ENCODE measurements around the gene SERPINA10. TPM values are rescaled to one million over a fixed set of nuclear protein-coding genes. Genes with fewer than 3 reads are reported as not detected.
A peak's percentile ranks its signal among the peaks of the same experiment; 100 is the strongest.

Gene SERPINA10
- total and polyA plus RNA-seq, 2 of the 13 experiments (the other 11 are each of a cell fraction or from before 2014, with no cell fraction given), result 20.1 to 20.2 TPM

DNA sequence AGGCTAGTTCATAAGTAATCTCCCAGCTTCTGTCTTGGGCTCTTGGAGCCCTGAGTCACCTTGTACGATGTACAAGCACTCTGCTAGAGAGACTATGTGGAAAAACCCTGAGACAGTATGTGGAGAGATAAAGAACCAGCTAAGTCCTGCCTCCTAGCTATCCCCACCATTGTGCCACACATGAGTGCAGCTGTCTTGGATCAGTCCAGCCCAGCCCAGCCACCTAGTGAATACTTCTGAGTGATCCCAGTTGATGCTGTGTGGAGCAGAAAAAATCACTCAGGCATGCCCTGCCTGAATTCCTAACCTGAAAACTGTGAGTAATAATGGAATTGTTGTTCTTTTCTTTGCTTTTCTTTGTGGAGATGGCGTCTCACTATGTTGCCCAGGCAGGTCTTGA, 35.1 kb upstream of the SERPINA10 start (continued):
- TF ChIP-seq ZNF317 (CRISPR knock-in tag; IDR thresholded peaks at IDR 0.05) (no peak), SMC3 (IDR thresholded peaks at IDR 0.05; ENCODE audit: low read length) (no peak), HCFC1 (IDR thresholded peaks at IDR 0.05; ENCODE audit: low read depth, low read length) (no peak), ATM (IDR thresholded peaks at IDR 0.05; ENCODE audit: borderline replicate concordance) (no peak), RAD51 (IDR thresholded peaks at IDR 0.05; ENCODE audit: borderline replicate concordance) (no peak)
- TF ChIP-seq, protein P1, sequence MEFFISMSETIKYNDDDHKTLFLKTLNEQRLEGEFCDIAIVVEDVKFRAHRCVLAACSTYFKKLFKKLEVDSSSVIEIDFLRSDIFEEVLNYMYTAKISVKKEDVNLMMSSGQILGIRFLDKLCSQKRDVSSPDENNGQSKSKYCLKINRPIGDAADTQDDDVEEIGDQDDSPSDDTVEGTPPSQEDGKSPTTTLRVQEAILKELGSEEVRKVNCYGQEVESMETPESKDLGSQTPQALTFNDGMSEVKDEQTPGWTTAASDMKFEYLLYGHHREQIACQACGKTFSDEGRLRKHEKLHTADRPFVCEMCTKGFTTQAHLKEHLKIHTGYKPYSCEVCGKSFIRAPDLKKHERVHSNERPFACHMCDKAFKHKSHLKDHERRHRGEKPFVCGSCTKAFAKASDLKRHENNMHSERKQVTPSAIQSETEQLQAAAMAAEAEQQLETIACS (CRISPR knock-in tag; IDR thresholded peaks at IDR 0.05), result no peak

DNA sequence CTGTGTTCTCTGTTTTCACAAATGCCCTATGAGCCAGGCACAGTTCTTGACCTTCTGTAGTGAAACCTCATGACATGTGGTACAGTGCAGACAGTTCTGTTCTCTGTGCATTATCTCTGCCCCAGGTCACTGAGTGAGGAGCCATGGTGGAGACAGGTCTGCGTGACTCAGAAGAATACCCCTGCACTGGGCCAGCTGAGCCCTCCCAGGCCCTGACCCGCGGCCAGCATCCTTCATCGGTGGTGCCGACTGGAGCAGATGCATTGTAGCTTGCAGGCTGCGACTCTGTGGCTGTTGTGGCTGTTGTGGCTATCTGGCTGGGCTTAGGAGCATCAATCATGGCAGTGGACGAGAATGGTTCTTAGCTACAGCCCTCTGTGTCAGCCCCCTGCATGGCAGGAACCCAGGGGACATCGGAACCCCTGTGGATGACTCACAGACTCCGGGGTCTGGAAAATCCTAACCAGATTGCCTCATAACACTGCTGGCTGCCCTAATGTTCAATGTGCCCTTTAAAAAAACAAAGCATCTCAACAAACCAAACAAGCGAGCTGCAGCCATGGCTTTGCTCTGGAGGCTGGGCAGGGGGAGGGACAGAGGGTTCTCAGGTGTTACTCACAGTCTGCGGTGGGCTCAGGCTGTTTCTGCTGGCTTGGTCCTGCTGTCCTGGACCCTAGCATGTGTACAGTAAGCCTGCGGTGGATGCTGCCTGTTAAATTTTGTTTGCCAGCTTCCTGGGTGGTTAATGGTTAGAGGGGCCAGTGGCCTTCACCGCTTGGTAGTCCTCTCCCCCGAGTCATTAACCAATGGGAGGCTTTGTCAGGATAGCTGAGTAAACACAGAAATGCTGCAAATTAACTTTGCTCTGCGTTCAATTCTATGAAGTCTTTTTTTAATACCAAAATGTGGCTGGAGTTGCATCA, 29.8 kb upstream of the SERPINA10 start, which contains the start of gene SERPINA6:
SERPINA6 (minus strand) TSS at position 689 of the 923 bp plus-strand sequence. CDS start 8,688 bp downstream, outside the sequence.
- ChIA-PET CTCF (ENCODE audit: low intra/inter-chr PET ratio, low total read pairs) (no interaction called here), POLR2A (interaction anchor here (0.8 to 4.8 kb wide), 17 partner anchors 9 to 257 kb away, joined by 3 to 23 read pairs (median 6); partner anchors contain the start of genes SERPINA1 and SERPINA10)
- no peaks in the 10 kb centered on the region for H3K36me3 ChIP-seq (replicated peaks in 1 of 2; ENCODE audit: control insufficient read depth in 1 of 2, insufficient read depth in 2 of 2, low read length in 2 of 2)
- H3K4me3 ChIP-seq (replicated peaks in 1 of 3; ENCODE audit: insufficient read depth in 1 of 3, low read depth in 2 of 3, low read length in 3 of 3), result peak within 1 kb of the TSS; percentile 61 to 87 (median 67)
- peak within 1 kb of the TSS; percentile 70 for H3K9ac ChIP-seq (ENCODE audit: insufficient read depth, low read depth, low read length)
- H3K27ac ChIP-seq (ENCODE audit: extremely low read length, insufficient read depth, low read length), result peak within 1 kb of the TSS; percentile 87
- H3K27me3 ChIP-seq (ENCODE audit: control insufficient read depth in 1 of 2, insufficient read depth in 2 of 2, low read length in 2 of 2), result no peaks in the 10 kb centered on the region
- 0% methylated on average over 8 of the region's 15 CpGs for WGBS (ENCODE audit: low lambda C conversion rate)
- H4K20me1 ChIP-seq (ENCODE audit: insufficient read depth, low read length), result no peaks in the 10 kb centered on the region
- H3K79me2 ChIP-seq (ENCODE audit: insufficient read depth, low read length), result peaks cover 49% of the 10 kb centered on the region
- TSS peak; percentile 65 for BruUV-seq (replicated peaks)
- peak; percentile 88 for FAIRE-seq
- H2AFZ ChIP-seq (ENCODE audit: low read length), result peak within 1 kb of the TSS; percentile 42
- H3K4me2 ChIP-seq (ENCODE audit: low read depth, low read length), result peak within 1 kb of the TSS; percentile 83
- in situ Hi-C loops (cut with HindIII; ENCODE audit: extremely low pct_ligation_motif_present, low pct_unique_long_range_greater_than_20kb), result no loop called here
- H3K9me3 ChIP-seq (ENCODE audit: low read length), result no peaks in the 10 kb centered on the region
- intact Hi-C loops (cut with micrococcal nuclease; ENCODE audit: unreplicated experiment), result loop anchor here (2.0 to 5.0 kb wide), 3 partner anchors 18 to 90 kb away; no protein-coding TSS in a partner anchor
- peak; percentile 92 for ATAC-seq
- peaks cover 72% of the 10 kb centered on the region for H3K4me1 ChIP-seq (ENCODE audit: insufficient read depth, low read length)
- peak; percentile 95 for DNase-seq (ENCODE audit: low spot score)
- no peak for TF ChIP-seq ZSCAN29 (CRISPR knock-in tag; conservative IDR thresholded peaks at IDR 0.05)
- 0 out of 2 replicates have a peak, but pooled peaks have one; percentile 44 for TF ChIP-seq ZNF709 (CRISPR knock-in tag; IDR thresholded peaks at IDR 0.05)
- no peak for TF ChIP-seq NPAS2 (CRISPR knock-in tag; IDR thresholded peaks at IDR 0.05; ENCODE audit: borderline replicate concordance)
- TF ChIP-seq, protein P2, sequence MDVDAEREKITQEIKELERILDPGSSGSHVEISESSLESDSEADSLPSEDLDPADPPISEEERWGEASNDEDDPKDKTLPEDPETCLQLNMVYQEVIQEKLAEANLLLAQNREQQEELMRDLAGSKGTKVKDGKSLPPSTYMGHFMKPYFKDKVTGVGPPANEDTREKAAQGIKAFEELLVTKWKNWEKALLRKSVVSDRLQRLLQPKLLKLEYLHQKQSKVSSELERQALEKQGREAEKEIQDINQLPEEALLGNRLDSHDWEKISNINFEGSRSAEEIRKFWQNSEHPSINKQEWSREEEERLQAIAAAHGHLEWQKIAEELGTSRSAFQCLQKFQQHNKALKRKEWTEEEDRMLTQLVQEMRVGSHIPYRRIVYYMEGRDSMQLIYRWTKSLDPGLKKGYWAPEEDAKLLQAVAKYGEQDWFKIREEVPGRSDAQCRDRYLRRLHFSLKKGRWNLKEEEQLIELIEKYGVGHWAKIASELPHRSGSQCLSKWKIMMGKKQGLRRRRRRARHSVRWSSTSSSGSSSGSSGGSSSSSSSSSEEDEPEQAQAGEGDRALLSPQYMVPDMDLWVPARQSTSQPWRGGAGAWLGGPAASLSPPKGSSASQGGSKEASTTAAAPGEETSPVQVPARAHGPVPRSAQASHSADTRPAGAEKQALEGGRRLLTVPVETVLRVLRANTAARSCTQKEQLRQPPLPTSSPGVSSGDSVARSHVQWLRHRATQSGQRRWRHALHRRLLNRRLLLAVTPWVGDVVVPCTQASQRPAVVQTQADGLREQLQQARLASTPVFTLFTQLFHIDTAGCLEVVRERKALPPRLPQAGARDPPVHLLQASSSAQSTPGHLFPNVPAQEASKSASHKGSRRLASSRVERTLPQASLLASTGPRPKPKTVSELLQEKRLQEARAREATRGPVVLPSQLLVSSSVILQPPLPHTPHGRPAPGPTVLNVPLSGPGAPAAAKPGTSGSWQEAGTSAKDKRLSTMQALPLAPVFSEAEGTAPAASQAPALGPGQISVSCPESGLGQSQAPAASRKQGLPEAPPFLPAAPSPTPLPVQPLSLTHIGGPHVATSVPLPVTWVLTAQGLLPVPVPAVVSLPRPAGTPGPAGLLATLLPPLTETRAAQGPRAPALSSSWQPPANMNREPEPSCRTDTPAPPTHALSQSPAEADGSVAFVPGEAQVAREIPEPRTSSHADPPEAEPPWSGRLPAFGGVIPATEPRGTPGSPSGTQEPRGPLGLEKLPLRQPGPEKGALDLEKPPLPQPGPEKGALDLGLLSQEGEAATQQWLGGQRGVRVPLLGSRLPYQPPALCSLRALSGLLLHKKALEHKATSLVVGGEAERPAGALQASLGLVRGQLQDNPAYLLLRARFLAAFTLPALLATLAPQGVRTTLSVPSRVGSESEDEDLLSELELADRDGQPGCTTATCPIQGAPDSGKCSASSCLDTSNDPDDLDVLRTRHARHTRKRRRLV (CRISPR knock-in tag; IDR thresholded peaks at IDR 0.05), result no peak
- no peak for TF ChIP-seq YEATS4 (CRISPR knock-in tag; IDR thresholded peaks at IDR 0.05; ENCODE audit: borderline replicate concordance)
- no peak for TF ChIP-seq IKZF1 (IDR thresholded peaks at IDR 0.05)
- TF ChIP-seq U2AF1 (optimal IDR thresholded peaks at IDR 0.05; ENCODE audit: low read depth, low read length), result no peak
- TF ChIP-seq RXRB (CRISPR knock-in tag; IDR thresholded peaks at IDR 0.05; ENCODE audit: borderline replicate concordance), result peak; percentile 87
- TF ChIP-seq, protein P3, sequence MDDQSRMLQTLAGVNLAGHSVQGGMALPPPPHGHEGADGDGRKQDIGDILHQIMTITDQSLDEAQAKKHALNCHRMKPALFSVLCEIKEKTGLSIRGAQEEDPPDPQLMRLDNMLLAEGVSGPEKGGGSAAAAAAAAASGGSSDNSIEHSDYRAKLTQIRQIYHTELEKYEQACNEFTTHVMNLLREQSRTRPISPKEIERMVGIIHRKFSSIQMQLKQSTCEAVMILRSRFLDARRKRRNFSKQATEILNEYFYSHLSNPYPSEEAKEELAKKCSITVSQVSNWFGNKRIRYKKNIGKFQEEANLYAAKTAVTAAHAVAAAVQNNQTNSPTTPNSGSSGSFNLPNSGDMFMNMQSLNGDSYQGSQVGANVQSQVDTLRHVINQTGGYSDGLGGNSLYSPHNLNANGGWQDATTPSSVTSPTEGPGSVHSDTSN (CRISPR knock-in tag; IDR thresholded peaks at IDR 0.05; ENCODE audit: borderline replicate concordance), result no peak

Measured in HepG2 (cell line).